A549 (cell line): ENCODE results near the gene FBXL7.

Experiments used
- EP300 ChIP-seq, 2 experiments: fragments of >200 bp; sonication (Bioruptor Twin); formaldehyde crosslinking; IDR thresholded peaks; 2 replicates in 1 of 2; 3 replicates in 1 of 2; pipeline ENCODE4 v1.6.1; 2016 to 2017
- HDAC2 ChIP-seq: fragments of 200-600 bp; sonication (generic); IDR thresholded peaks from 2 replicates; pipeline ENCODE4 v1.6.1; 2016
- JUN ChIP-seq, 2 experiments: fragments of >200 bp; sonication (Bioruptor Twin); formaldehyde crosslinking; IDR thresholded peaks; 2 replicates in 1 of 2; 3 replicates in 1 of 2; pipeline ENCODE4 v1.6.1; 2016 to 2017
- RNF2 ChIP-seq: fragments of 200-600 bp; sonication (generic); IDR thresholded peaks from 2 replicates; pipeline ENCODE4 v1.6.1; 2016; ENCODE audit warnings: low read depth, mild to moderate bottlenecking, antibody characterized with exemption, moderate library complexity, borderline replicate concordance
- ZC3H11A ChIP-seq: fragments of 450-650 bp; IDR thresholded peaks from 2 replicates; pipeline ENCODE4 v1.6.1; 2014; ENCODE audit warnings: antibody characterized with exemption, mild to moderate bottlenecking
- TF ChIP-seq, protein P1 (sequence below): fragments of 200-600 bp; sonication (generic); IDR thresholded peaks from 2 replicates; pipeline ENCODE4 v1.6.1; 2016; ENCODE audit warnings: antibody characterized with exemption, mild to moderate bottlenecking, moderate library complexity
- TF ChIP-seq, protein P2 (sequence below): fragments of 450-650 bp; IDR thresholded peaks from 2 replicates; pipeline ENCODE4 v1.6.1; 2014; ENCODE audit warnings: antibody characterized with exemption
- TF ChIP-seq, protein P3 (sequence below): fragments of >200 bp; sonication (Bioruptor Twin); formaldehyde crosslinking; IDR thresholded peaks from 3 replicates; pipeline ENCODE4 v1.5.1; 2016
- TF ChIP-seq, protein P4 (sequence below): fragments of 150-350 bp; IDR thresholded peaks from 2 replicates; pipeline ENCODE4 v1.6.1; 2014; ENCODE audit warnings: low read depth, mild to moderate bottlenecking, low read length

DNA sequence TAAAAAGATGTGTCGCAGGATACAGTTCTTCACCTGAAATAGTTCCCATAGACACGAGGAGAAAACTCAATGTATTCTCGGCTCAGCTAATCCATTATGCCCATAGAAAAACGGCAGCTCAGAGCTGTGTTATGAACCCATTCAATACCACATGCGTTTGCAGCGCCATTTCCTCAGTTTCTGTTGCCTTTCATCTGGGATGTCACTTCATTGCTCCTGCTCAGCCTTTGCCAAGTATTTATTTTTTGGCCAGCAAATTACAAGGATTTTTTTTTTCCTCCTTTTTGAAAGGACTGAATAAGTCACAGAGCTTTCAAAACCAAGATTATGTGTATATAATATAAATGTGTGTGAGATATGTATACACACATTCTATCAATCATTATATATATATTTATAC, 398.7 kb downstream of the FBXL7 start:
- no peak for TF ChIP-seq ZC3H11A
- TF ChIP-seq, protein P1, sequence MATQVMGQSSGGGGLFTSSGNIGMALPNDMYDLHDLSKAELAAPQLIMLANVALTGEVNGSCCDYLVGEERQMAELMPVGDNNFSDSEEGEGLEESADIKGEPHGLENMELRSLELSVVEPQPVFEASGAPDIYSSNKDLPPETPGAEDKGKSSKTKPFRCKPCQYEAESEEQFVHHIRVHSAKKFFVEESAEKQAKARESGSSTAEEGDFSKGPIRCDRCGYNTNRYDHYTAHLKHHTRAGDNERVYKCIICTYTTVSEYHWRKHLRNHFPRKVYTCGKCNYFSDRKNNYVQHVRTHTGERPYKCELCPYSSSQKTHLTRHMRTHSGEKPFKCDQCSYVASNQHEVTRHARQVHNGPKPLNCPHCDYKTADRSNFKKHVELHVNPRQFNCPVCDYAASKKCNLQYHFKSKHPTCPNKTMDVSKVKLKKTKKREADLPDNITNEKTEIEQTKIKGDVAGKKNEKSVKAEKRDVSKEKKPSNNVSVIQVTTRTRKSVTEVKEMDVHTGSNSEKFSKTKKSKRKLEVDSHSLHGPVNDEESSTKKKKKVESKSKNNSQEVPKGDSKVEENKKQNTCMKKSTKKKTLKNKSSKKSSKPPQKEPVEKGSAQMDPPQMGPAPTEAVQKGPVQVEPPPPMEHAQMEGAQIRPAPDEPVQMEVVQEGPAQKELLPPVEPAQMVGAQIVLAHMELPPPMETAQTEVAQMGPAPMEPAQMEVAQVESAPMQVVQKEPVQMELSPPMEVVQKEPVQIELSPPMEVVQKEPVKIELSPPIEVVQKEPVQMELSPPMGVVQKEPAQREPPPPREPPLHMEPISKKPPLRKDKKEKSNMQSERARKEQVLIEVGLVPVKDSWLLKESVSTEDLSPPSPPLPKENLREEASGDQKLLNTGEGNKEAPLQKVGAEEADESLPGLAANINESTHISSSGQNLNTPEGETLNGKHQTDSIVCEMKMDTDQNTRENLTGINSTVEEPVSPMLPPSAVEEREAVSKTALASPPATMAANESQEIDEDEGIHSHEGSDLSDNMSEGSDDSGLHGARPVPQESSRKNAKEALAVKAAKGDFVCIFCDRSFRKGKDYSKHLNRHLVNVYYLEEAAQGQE: no peak
- TF ChIP-seq, protein P2, sequence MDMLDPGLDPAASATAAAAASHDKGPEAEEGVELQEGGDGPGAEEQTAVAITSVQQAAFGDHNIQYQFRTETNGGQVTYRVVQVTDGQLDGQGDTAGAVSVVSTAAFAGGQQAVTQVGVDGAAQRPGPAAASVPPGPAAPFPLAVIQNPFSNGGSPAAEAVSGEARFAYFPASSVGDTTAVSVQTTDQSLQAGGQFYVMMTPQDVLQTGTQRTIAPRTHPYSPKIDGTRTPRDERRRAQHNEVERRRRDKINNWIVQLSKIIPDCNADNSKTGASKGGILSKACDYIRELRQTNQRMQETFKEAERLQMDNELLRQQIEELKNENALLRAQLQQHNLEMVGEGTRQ: no peak
- no peak for TF ChIP-seq RNF2
- TF ChIP-seq EP300 (IDR thresholded peaks at IDR 0.05): no peak
- no peak for TF ChIP-seq HDAC2
- TF ChIP-seq, protein P3, sequence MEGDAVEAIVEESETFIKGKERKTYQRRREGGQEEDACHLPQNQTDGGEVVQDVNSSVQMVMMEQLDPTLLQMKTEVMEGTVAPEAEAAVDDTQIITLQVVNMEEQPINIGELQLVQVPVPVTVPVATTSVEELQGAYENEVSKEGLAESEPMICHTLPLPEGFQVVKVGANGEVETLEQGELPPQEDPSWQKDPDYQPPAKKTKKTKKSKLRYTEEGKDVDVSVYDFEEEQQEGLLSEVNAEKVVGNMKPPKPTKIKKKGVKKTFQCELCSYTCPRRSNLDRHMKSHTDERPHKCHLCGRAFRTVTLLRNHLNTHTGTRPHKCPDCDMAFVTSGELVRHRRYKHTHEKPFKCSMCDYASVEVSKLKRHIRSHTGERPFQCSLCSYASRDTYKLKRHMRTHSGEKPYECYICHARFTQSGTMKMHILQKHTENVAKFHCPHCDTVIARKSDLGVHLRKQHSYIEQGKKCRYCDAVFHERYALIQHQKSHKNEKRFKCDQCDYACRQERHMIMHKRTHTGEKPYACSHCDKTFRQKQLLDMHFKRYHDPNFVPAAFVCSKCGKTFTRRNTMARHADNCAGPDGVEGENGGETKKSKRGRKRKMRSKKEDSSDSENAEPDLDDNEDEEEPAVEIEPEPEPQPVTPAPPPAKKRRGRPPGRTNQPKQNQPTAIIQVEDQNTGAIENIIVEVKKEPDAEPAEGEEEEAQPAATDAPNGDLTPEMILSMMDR: no peak
- TF ChIP-seq, protein P4, sequence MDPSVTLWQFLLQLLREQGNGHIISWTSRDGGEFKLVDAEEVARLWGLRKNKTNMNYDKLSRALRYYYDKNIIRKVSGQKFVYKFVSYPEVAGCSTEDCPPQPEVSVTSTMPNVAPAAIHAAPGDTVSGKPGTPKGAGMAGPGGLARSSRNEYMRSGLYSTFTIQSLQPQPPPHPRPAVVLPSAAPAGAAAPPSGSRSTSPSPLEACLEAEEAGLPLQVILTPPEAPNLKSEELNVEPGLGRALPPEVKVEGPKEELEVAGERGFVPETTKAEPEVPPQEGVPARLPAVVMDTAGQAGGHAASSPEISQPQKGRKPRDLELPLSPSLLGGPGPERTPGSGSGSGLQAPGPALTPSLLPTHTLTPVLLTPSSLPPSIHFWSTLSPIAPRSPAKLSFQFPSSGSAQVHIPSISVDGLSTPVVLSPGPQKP: no peak
- no peak for TF ChIP-seq JUN (IDR thresholded peaks at IDR 0.05)
